Prostate gland (tissue), 2 donors: ENCODE results near the gene BCAM.

Source experiments
- CTCF ChIP-seq, 4 experiments: fragments of 200-600 bp in 2 of 4; fragments of 450-650 bp in 2 of 4; sonication (generic) in 2 of 4; IDR thresholded peaks; 1 replicate in 3 of 4; 2 replicates in 1 of 4; pipeline ENCODE4 v1.5.1; 2016 to 2019; ENCODE audit warnings: antibody characterized with exemption in 4 of 4, mild to moderate bottlenecking in 2 of 4, moderate library complexity in 2 of 4
- POLR2A ChIP-seq: fragments of 450-650 bp; IDR thresholded peaks from one replicate; pipeline ENCODE4 v1.6.1; 2016; ENCODE audit warnings: antibody characterized with exemption, mild to moderate bottlenecking
- POLR2AphosphoS5 ChIP-seq: sonication (generic); formaldehyde crosslinking; IDR thresholded peaks from one replicate; pipeline ENCODE4 v1.6.1; 2017; ENCODE audit warnings: antibody characterized with exemption

GRCh38 chr19:44785271-44785670 is 23.6 kb upstream of the BCAM start:
- TF ChIP-seq CTCF (IDR thresholded peaks at IDR 0.05) (no peak), POLR2A (no peak), POLR2AphosphoS5 (no peak)
